Hypothalamus (tissue), 51 donors: Measurements from ENCODE around the gene DPYD.

Experiments used
- DNase-seq, 51 donors: peaks; one replicate each; lab custom pipeline; 2025; lab: John Stamatoyannopoulos, UW

Gene DPYD

GRCh38 chr1:97562081-97562480 lies 358.8 kb downstream of the DPYD start:
- peak in 1 of 51 donors; percentile 2 for DNase-seq

GRCh38 chr1:97560714-97561113 lies 360.1 kb downstream of the DPYD start:
- no peak for DNase-seq

- no peak for DNase-seq
Measured at GRCh38 chr1:97553971-97554370, 366.9 kb downstream of the DPYD start.

GRCh38 chr1:97551113-97551512 lies 369.7 kb downstream of the DPYD start:
- DNase-seq: no peak

- no peak for DNase-seq
Measured at GRCh38 chr1:97545446-97545845, 375.4 kb downstream of the DPYD start.

- DNase-seq: no peak
Measured at GRCh38 chr1:97540346-97540888, 380.4 kb downstream of the DPYD start.

GRCh38 chr1:97538113-97538512 lies 382.7 kb downstream of the DPYD start:
- DNase-seq: no peak

- DNase-seq: no peak
Measured at GRCh38 chr1:97533358-97533757, 387.5 kb downstream of the DPYD start.

- no peak for DNase-seq
Measured at GRCh38 chr1:97529600-97529999, 391.2 kb downstream of the DPYD start.

- no peak for DNase-seq
Measured at GRCh38 chr1:97524211-97524610, 396.6 kb downstream of the DPYD start.

GRCh38 chr1:97516588-97516987 lies 404.2 kb downstream of the DPYD start:
- no peak for DNase-seq

GRCh38 chr1:97508653-97509218 lies 412.1 kb downstream of the DPYD start:
- DNase-seq: no peak

GRCh38 chr1:97507863-97508262 lies 413.0 kb downstream of the DPYD start:
- DNase-seq: no peak

- no peak for DNase-seq
Measured at GRCh38 chr1:97506368-97506767, 414.5 kb downstream of the DPYD start.

- no peak for DNase-seq
Measured at GRCh38 chr1:97505816-97506215, 415.0 kb downstream of the DPYD start.

GRCh38 chr1:97505289-97505688 lies 415.5 kb downstream of the DPYD start:
- DNase-seq: no peak

GRCh38 chr1:97502360-97502759 lies 418.5 kb downstream of the DPYD start:
- no peak for DNase-seq

GRCh38 chr1:97501628-97502027 lies 419.2 kb downstream of the DPYD start:
- no peak for DNase-seq

GRCh38 chr1:97500760-97501159 lies 420.1 kb downstream of the DPYD start:
- DNase-seq: peak in 11 of 51 donors; percentile 0 to 37 (median 11)

GRCh38 chr1:97499667-97500066 lies 421.2 kb downstream of the DPYD start:
- no peak for DNase-seq

GRCh38 chr1:97489834-97490233 lies 431.0 kb downstream of the DPYD start:
- no peak for DNase-seq

- DNase-seq: no peak
Measured at GRCh38 chr1:97488530-97488929, 432.3 kb downstream of the DPYD start.

GRCh38 chr1:97482022-97482421 lies 438.8 kb downstream of the DPYD start:
- DNase-seq: no peak
